OCI-LY1 (cell line): ENCODE measurements around the gene PDE6D.

ENCODE experiments used
- H2AFZ ChIP-seq: fragments of 200-600 bp; sonication (generic), shearing (Covaris generic); 2 replicates; pipeline ENCODE4 v1.6.0; 2014; ENCODE audit warnings: antibody characterized with exemption, mild to moderate bottlenecking, low read length
- H3F3A ChIP-seq: fragments of 200-600 bp; sonication (generic), shearing (Covaris generic); 2 replicates; pipeline ENCODE4 v1.6.0; 2014; ENCODE audit warnings: mild to moderate bottlenecking, antibody characterized with exemption, low read length, moderate library complexity; ENCODE audit not compliant: insufficient read depth
- H3K27ac ChIP-seq: fragments of 200-600 bp; sonication (generic); 2 replicates; pipeline ENCODE4 v1.5.1; 2014; ENCODE audit warnings: low read length, mixed run types, mild to moderate bottlenecking, low read depth; ENCODE audit not compliant: poor library complexity, severe bottlenecking
- H3K27me3 ChIP-seq: fragments of 200-600 bp; sonication (generic); 2 replicates; pipeline ENCODE4 v1.6.0; 2014; ENCODE audit warnings: antibody characterized with exemption, mild to moderate bottlenecking, low read length, moderate library complexity; ENCODE audit not compliant: insufficient read depth
- H3K36me3 ChIP-seq: fragments of 200-600 bp; sonication (generic); 2 replicates; pipeline ENCODE4 v1.6.1; 2014; ENCODE audit warnings: mild to moderate bottlenecking, antibody characterized with exemption, low read length, moderate library complexity, mixed read lengths; ENCODE audit not compliant: insufficient read depth
- H3K4me1 ChIP-seq: fragments of 200-600 bp; sonication (generic); 2 replicates; pipeline ENCODE4 v1.5.1; 2014; ENCODE audit warnings: mild to moderate bottlenecking, low read length, moderate library complexity; ENCODE audit not compliant: insufficient read depth, severe bottlenecking
- H3K4me2 ChIP-seq: fragments of 200-600 bp; sonication (generic), shearing (Covaris generic); 2 replicates; pipeline ENCODE4 v1.6.1; 2014; ENCODE audit warnings: low read length
- H3K4me3 ChIP-seq: fragments of 200-600 bp; sonication (generic); 2 replicates; pipeline ENCODE4 v1.5.1; 2014; ENCODE audit warnings: low read length, low read depth, mild to moderate bottlenecking, mixed read lengths; ENCODE audit not compliant: poor library complexity, severe bottlenecking
- H3K79me2 ChIP-seq: fragments of 200-600 bp; shearing (Covaris generic); 2 replicates; pipeline ENCODE4 v1.6.1; 2016; ENCODE audit warnings: mixed run types, low read length, mixed read lengths; ENCODE audit not compliant: insufficient read depth
- H3K9ac ChIP-seq: fragments of 200-600 bp; sonication (generic), shearing (Covaris generic); 2 replicates; pipeline ENCODE4 v1.6.1; 2014; ENCODE audit warnings: mild to moderate bottlenecking, low read length, mixed read lengths
- H3K9me2 ChIP-seq: fragments of 200-600 bp; sonication (generic), shearing (Covaris generic); 2 replicates; pipeline ENCODE4 v1.6.1; 2014; ENCODE audit warnings: low read depth, mild to moderate bottlenecking, low read length, mixed read lengths
- H3K9me3 ChIP-seq: fragments of 200-600 bp; shearing (Covaris generic); 2 replicates; pipeline ENCODE4 v1.6.1; 2014; ENCODE audit warnings: low read length, mixed read lengths
- H4K20me1 ChIP-seq: fragments of 200-600 bp; sonication (generic), shearing (Covaris generic); 2 replicates; pipeline ENCODE4 v1.6.0; 2016; ENCODE audit warnings: mild to moderate bottlenecking, low read length; ENCODE audit not compliant: insufficient read depth
- CTCF ChIP-seq: fragments of 200-600 bp; sonication (generic), shearing (Covaris generic); IDR thresholded peaks from 2 replicates; pipeline ENCODE4 v1.5.1; 2017; ENCODE audit warnings: mild to moderate bottlenecking, antibody characterized with exemption, low read length, moderate library complexity, mixed read lengths
- EZH2 ChIP-seq: fragments of 200-600 bp; sonication (generic), shearing (Covaris generic); IDR thresholded peaks from 2 replicates; pipeline ENCODE4 v1.8.0; 2017; ENCODE audit warnings: borderline replicate concordance, mixed run types, mild to moderate bottlenecking, antibody characterized with exemption, low read length, moderate library complexity, mixed read lengths

Gene PDE6D

GRCh38 chr2:231819447-231820042 lies 38.5 kb upstream of the PDE6D start:
- TF ChIP-seq CTCF (no peak), EZH2 (no peak)
- no peak overlapping the region for H3K9ac ChIP-seq
- H3K9me3 ChIP-seq: peaks cover 6% of the 10 kb centered on the region
- no peaks in the 10 kb centered on the region; the same call in 1 of the 2 replicates for H3K36me3 ChIP-seq
- no peak overlapping the region for H3K27ac ChIP-seq
- H3K27me3 ChIP-seq: peaks cover 9% of the 10 kb centered on the region; the same call in 1 of the 2 replicates
- no peaks in the 10 kb centered on the region for H3K9me2 ChIP-seq
- H3K4me2 ChIP-seq: no peak overlapping the region
- H4K20me1 ChIP-seq: no peaks in the 10 kb centered on the region
- H2AFZ ChIP-seq: no peak overlapping the region
- no peak overlapping the region for H3K4me3 ChIP-seq
- no peaks in the 10 kb centered on the region for H3F3A ChIP-seq
- no peaks in the 10 kb centered on the region for H3K4me1 ChIP-seq
- no peaks in the 10 kb centered on the region for H3K79me2 ChIP-seq

- Histone ChIP-seq H4K20me1 (no peaks in the 10 kb centered on the region), H3K79me2 (no peaks in the 10 kb centered on the region), H3K27me3 (no peaks in the 10 kb centered on the region), H3K4me2 (no peak overlapping the region), H3K9me3 (no peaks in the 10 kb centered on the region), H3K9ac (no peak overlapping the region), H3K4me3 (no peak overlapping the region), H3F3A (no peaks in the 10 kb centered on the region), H3K9me2 (no peaks in the 10 kb centered on the region), H3K36me3 (peaks cover 4% of the 10 kb centered on the region; the same call in 1 of the 2 replicates), H3K4me1 (no peaks in the 10 kb centered on the region), H3K27ac (no peak overlapping the region), H2AFZ (no peak overlapping the region)
- TF ChIP-seq CTCF (no peak), EZH2 (no peak)
These were observed 35.4 kb upstream of the PDE6D start for GRCh38 chr2:231816327-231817026.

- no peaks in the 10 kb centered on the region for H3K9me2 ChIP-seq
- no peak overlapping the region for H2AFZ ChIP-seq
- no peak overlapping the region for H3K9ac ChIP-seq
- no peaks in the 10 kb centered on the region for H4K20me1 ChIP-seq
- H3K27me3 ChIP-seq: no peaks in the 10 kb centered on the region
- H3K9me3 ChIP-seq: no peaks in the 10 kb centered on the region
- H3K79me2 ChIP-seq: no peaks in the 10 kb centered on the region
- H3K27ac ChIP-seq: no peak overlapping the region
- no peaks in the 10 kb centered on the region for H3F3A ChIP-seq
- peaks cover 48% of the 10 kb centered on the region for H3K36me3 ChIP-seq
- no peaks in the 10 kb centered on the region for H3K4me1 ChIP-seq
- H3K4me3 ChIP-seq: no peak overlapping the region
- TF ChIP-seq CTCF (no peak), EZH2 (no peak)
- H3K4me2 ChIP-seq: no peak overlapping the region
These were observed 29.8 kb upstream of the PDE6D start for GRCh38 chr2:231810905-231811304.
